Muscle of back (tissue), 13 donors: ENCODE results near the gene ASB17. TPM values are rescaled to one million over a fixed set of nuclear protein-coding genes. Genes with fewer than 3 reads are reported as not detected.
"Not testable (repeated sequence)": the region's sequence is repeated elsewhere in the genome, so short reads cannot be mapped to it uniquely, and the experiment has no call there.

Source experiments
- DNase-seq, 3 donors: peaks; one replicate each; pipeline versions ENCODE4 v3.0.0 to v3.0.0-alpha.2; 2013
- long read RNA-seq, 9 donors: transcript quantifications; one replicate each; lab custom pipeline, GENCODE V29; 2026
- polyA plus RNA-seq, 10 donors: library from polyadenylated mRNA; unstranded; fragments of 120-200 nt; gene quantifications; one replicate each; pipeline ENCODE4 v1.2.1, GENCODE V29; 2013; ENCODE audit not compliant: insufficient read length in 10 of 10

Gene ASB17
- not detected for polyA plus RNA-seq
- long read RNA-seq, donor 1, result 0 reads
- long read RNA-seq, donor 2, result 0 reads
- long read RNA-seq, donor 3, result 0 reads
- long read RNA-seq, donor 4, result 0 reads
- long read RNA-seq, donor 5, result 0 reads
- long read RNA-seq, donor 6, result 0 reads
- long read RNA-seq, donor 7, result 0 reads
- long read RNA-seq, donor 8, result 0 reads
- long read RNA-seq, donor 9, result 0 reads

DNA sequence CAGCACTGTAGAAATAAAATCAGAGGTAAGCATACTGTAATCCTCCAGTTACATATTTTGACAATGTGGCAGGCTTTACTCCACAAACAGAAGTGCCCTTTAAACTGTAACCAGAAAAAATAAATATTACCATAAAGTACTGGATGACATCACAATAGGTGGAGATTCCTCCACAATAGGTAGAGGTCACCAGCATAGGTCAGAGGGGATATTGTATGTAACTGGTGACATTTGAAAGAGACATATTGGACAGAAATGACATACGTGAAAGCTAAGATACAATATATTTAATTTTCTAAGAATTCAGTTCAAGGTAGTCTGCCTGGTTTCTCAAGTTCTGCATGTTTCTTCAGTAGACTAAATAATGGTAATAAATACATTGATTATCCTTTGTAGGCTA lies at the start of gene ASB17:
TSS of gene ASB17 (minus strand) at position 101 of the 400 bp plus-strand sequence. CDS start 113 bp downstream, outside the sequence.
- DNase-seq, result no peak

- no peak for DNase-seq
These were observed 49.0 kb upstream of the ASB17 start for GRCh38 chr1:75980972-75981897.

DNA sequence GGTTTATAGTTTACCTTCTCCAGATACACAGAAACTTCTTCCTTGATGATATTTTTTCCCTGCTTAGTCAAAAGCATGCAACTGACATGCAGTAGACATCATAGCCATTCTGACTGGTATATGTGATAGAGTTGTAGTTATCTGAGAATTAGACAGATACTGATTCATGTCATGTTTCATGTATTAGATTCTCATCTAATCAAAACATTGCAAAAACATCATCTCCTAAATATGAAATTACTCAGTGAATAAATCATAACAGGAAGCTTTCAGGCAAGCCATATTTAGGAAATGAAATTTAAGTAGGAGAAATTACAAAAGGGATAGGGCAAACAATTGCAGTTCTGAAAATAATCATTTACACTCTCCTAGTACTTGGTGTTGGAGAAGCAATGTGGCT lies 38.4 kb upstream of the ASB17 start:
- no peak for DNase-seq

DNA sequence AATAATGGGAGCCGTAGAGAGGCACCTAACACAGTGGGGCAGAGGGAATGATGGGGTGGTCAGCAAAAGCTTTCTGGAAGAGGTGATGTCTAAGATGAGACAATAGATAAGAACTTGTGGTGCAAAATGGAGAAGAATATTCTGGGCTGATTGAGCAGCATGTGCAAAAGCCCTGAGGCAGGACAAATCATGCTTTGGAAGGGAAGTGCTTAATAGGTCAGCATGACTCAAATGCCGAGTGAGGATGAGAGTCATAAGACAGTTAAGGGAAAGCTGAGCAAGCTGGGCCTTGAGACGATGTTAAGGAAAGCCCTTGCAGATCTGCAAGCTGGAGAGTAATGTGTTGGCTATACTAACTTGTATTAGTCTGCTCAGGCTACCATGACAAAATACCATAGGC lies 37.3 kb upstream of the ASB17 start:
- DNase-seq, result no peak

- DNase-seq, result no peak
These were observed 35.5 kb upstream of the ASB17 start for GRCh38 chr1:75967719-75968118.

GRCh38 chr1:75964760-75965408 lies 32.7 kb upstream of the ASB17 start:
- no peak for DNase-seq

GRCh38 chr1:75964110-75964759 lies 32.0 kb upstream of the ASB17 start:
- DNase-seq, result not testable (repeated sequence)

DNA sequence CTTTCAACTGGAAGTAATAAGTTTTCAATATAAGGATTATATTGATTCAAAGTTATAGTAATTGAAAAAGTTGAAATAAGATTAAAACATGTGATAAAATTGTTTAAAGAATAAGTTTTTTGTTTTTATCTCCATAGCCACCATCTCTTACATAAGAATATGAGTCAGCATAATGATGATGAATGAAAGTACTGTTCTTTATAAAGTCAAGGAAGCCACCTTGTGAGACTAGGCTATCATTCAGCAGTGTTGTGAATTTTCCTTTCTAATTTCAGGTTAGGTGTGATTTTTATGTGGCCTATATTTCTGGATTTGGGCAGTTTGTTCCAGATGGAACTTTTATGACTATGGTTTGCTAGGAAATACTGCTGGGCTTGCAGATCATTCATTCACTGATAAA lies 22.4 kb upstream of the ASB17 start:
- no peak for DNase-seq

DNA sequence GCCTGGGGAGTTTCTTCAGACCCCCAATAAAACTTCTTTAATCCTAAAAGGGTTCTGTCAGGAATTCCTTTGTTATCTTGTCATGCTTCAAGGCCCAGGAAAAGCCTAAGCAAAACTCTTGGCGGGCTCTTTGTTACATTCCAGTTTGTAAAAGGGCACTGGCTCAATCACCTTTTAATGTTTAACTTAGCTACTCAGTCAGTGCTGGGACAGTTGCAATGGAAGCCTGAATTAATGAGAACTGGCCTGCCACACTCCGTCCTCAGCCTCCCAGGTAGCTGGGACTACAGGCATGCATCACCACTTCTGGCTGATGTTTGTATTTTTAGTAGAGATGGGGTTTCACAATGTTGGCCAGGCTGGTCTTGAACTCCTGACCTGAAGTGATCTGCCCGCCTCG lies 21.3 kb upstream of the ASB17 start:
- no peak for DNase-seq

GRCh38 chr1:75952016-75952415 lies 19.8 kb upstream of the ASB17 start:
- no peak for DNase-seq

DNA sequence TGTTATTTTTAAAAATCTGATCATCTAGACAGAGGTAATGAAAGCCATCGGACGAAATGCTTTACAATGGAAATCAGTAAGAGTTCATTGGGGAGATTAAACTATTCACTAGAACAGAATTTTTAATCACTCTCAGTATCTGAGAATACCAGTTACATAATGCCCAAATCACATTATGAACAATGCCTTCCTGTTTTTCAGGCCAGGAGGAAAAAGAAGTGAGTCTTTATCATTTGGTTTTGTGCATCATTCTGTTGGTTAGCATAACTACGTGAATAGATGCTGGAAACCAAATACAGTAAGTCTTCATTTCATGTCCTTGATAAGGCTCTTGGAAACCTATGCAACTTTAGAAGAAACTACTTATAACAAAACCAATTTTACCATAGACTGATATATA lies 18.0 kb upstream of the ASB17 start:
- DNase-seq, result no peak

GRCh38 chr1:75943037-75943436 lies 10.8 kb upstream of the ASB17 start:
- peak in 1 of 3 donors; percentile 1 for DNase-seq

DNA sequence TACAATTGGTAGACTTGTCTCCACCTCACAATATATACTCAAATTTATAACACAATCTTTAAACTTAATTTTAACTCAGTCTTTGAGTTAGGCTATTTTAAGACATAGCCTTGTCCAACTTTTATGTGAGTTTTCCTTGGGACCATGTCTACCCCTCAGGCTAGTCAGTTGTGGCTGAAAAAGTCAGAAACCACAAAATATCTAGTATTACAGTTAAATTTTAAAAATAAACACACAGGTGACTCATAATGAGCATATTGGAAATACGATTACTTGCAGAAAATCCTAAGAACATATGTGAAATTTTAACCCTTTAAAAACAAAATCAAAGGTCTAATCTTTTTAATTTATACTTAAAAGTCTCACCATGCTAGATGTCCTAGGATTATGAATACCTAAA lies 4.8 kb upstream of the ASB17 start:
- DNase-seq, result peak in 1 of 3 donors; percentile 13

DNA sequence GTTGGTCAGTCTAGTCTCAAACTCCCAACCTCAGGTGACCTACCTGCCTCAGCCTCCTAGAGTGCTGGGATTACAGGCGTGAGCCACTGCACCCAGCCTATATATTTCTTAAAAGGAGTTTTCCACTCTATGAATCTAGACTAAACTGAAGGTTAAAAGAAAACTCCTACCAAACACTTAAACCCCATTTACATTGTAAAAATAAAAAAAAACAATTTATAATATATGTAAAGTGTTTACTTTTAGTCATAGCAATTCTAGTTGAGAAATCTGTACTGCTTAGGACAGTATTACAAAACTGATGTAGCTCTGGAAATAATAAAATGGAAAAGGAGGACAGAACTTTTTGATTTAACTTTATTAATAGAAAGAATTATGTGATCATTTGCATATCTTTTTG lies 9.5 kb downstream of the ASB17 start:
- no peak for DNase-seq

DNA sequence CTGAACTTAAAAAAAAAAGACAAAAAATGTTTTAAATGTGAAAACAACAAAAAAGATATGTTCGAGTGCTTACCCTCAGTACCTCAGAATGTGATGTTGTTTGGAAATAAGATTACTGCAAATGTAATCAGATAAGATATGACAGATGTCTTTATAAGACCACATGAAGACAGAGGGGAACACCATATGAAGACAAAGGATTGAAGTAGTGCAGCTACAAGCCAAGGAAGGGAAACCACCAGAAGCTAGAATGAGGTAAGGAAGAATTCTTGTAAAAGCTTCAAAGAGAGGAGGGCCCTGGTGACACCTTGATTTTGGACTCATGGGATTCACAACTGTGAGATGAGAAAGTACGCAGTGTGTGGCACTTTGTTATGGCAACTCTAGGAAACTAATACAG lies 15.4 kb downstream of the ASB17 start:
- DNase-seq, result no peak

DNA sequence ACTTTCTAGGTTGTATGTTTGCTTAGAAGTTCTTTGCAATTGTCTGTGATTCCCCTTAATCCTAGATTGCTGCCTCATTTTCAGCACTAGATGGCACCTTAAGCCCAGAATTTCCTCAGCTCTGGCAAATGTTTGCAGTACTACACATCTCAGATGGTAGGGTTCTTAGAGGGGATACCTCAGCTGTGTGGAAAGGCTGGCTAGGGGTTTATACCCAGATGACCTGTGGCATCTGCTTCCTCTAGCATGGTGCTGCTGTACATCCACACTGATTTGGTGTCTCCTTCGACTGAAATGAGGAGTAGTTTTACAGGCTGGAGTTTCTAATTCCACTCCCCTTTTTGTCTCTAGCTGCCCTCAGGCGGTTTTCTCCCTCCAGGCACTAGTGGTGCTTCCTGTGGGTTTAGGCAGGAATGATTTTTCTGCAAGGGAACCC lies 23.5 kb downstream of the ASB17 start:
- peak; percentile 12 to 39 (median 21) for DNase-seq

DNA sequence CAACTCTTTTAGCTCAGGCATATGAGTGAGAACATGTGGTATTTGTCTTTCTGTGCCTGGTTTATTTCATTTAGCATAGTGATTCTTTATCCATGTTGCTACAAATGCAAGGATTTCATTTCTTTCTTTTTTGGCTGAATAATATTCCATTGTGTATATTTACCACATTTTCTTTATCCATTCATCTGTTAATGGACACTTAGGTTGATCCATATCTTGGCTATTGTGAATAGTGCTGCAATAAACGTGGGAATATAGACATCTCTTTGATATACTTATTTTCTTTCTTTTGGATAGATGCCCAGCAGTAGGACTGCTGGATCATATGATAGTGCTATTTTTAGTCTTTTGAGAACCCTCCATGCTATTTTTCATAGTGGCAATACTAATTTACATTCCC lies 30.8 kb downstream of the ASB17 start:
- no peak for DNase-seq

DNA sequence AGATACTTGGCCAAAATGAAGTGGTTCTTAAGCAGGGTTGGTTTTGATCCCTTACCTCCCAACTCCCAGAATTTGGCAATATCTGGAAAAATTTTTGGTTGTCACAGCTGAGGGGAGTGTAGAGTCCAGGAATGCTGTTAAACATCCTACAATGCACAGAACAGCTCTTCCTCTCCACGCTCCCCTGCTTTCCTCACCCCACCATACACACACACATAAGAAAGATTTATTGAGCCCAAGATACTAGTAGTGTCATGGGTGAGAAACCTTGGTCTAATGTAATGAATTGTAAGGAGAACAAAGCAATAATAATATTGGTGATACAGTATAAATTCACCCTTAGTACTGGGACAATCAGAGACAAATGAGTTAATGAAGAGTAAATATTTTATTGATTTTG lies 47.8 kb downstream of the ASB17 start:
- DNase-seq, result no peak

DNA sequence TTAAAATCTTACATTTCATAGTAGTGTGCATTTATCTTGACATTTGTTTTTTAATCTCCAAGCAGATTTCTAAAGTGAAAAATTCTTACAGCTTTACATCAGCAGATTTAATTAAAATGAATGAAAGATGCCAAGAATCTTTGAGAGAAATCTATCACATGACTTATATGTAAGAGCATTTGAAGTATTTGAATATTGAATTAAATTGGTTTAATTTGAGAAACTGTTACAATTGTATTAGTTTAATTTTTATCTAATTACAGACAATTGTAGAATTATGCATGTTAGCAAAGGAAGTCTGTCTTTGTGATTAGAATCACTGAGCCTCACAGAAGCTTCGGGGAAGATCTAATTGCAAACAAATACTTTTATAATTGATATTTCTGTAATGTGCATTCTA lies 52.2 kb downstream of the ASB17 start:
- no peak for DNase-seq

GRCh38 chr1:75870951-75871350 lies 61.3 kb downstream of the ASB17 start:
- DNase-seq, result no peak
